Inflammatory macrophage treated with lipopolysaccharide for 4 hours (primary cell): ENCODE data around the gene GCFC2.
"Not testable (repeated sequence)": the region's sequence is repeated elsewhere in the genome, so short reads cannot be mapped to it uniquely, and the experiment has no call there.

Experiments
- DNase-seq: peaks from one replicate; pipeline ENCODE4 v3.0.0-alpha.2; 2020

GCFC2 gene

DNA sequence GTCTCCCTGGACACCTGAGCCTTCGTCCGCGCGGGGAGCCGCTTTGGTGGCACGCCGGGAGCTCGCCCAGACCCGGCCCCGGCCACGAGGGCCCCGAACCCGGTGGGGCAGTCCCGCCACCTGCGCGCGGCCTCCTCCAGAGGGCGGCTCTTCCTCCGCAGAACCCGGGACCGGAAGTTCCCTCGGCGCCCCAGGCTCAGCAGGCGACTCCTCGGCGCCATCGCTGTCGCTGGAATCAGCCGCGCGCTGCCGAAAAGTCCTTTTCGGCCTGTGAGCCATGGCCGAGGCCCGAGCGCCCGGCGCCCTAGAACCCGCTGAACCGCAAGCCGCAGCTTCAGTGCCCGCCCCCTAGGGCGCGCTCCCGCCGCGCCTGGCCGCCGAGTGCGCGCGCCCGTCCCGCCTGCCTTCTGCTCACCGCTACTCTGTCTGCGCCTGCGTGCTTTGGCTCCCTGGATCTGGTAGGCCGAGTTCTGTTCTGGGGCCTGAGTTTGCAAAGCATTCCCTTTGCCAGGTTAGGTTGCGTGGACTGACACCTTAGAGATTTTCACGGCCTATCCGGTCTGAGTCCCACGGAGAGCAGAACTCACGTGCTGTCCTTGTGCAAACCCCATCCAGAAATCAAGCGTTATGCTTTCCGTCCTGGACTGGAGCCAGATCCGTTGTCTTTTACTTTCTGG, at the start of gene GCFC2:
TSS of gene GCFC2 (minus strand) at position 339 of the 677 bp plus-strand sequence. CDS start at position 279, 60 bp downstream.
- DNase-seq, result peak; percentile 80

GRCh38 chr2:75752828-75753227, 42.1 kb upstream of the GCFC2 start:
- DNase-seq, result no peak

GRCh38 chr2:75751824-75752468, 41.2 kb upstream of the GCFC2 start:
- no peak for DNase-seq

DNA sequence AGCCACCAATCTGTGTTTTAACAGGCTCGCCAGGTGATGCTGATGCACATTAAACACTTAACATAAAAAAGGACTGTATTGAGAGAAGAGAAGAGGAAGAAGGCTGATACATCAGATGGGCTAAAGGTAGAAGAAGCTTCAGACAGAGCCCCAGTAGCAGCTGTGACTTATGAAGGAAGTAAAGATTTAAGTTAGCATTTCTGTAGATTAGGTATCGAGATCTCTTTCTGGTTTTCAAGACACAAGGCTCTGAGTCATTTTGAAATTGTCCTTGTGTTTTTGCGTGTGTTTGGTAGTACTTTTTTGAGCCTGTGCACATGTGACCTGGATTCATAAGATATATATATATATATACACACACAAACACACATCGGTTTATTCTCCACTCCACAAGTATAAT, 40.6 kb upstream of the GCFC2 start:
- DNase-seq, result no peak

DNA sequence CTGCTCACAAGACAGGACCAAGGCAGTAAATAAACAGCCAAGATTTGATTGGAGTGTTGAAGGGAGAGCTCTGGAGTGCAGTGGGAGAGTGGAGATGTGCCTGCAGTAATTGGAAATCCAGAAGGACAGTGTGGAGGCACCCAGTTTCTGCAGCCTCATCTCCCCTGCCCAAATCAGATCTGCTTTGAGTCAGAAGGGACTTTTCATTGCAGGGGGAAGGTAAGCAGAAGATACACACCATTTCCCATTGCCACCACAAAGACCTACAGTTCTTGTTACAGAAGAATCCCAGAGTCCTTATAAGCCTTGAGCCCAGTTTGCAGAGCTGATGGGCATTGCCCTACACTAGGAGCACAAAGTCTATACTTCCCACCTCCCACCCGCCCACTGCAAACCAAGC, 27.2 kb upstream of the GCFC2 start:
- DNase-seq, result no peak

GRCh38 chr2:75736276-75736675, 25.6 kb upstream of the GCFC2 start:
- no peak for DNase-seq

GRCh38 chr2:75729861-75730260, 19.1 kb upstream of the GCFC2 start:
- DNase-seq, result no peak

DNA sequence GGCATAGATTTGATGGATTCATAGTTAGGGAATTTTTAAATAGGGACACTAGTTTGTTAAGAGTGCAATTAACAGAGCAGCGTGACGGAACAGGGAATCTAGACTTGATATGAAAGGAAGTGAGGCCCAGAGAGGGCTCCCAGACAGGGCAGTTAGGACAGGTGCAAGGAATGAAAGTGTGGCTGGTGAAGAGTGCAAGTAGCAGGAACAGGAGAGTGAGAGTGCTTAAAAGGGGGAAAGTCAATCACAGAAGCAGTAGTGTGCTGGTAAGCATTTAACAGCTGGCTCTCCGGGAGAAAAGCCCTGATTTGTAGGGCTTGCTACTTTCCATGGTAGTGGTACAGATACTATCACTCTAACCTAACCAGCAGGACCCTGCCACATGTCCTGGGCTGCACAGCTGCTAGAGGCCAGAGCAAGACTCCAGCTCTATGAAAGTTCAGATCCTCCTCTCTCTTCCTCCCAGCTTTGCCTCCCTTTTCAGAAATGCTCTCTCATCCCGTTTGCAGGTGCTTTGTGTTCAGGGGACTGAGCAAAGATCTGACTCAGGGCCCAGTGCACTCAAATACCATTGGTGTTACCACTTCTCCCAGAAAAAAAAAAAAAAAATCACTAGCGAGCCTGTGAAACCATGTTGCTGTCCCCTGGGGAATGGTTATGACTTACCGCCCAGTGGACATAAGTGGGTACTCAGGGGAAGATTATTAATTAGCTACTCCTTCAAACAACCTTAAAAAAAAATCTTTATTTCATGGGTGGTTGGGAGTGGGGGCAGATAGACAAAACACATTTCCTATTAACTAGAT, 18.1 kb upstream of the GCFC2 start:
- DNase-seq, result no peak

DNA sequence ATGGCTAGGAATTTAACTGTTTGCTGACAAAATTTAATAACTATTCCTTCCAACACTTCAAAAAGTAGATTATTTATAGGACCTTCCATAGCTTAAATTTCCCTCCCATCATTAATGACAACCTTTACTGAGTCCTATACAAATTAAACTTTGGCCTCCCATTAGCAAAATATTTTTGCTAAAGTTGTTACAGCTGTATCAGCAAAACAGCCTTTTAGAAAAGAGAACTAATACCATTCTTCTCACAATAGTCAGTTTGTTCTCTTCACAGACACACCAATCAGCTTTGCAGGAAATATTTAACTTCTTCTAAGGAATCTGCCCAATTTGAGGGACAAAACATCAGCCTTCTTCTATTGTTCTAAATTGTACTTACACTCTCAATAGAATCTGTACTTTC, 12.0 kb upstream of the GCFC2 start:
- no peak for DNase-seq

GRCh38 chr2:75720525-75720924, 9.8 kb upstream of the GCFC2 start:
- DNase-seq, result no peak

- DNase-seq, result no peak
Measured at GRCh38 chr2:75719616-75720015, 8.9 kb upstream of the GCFC2 start.

DNA sequence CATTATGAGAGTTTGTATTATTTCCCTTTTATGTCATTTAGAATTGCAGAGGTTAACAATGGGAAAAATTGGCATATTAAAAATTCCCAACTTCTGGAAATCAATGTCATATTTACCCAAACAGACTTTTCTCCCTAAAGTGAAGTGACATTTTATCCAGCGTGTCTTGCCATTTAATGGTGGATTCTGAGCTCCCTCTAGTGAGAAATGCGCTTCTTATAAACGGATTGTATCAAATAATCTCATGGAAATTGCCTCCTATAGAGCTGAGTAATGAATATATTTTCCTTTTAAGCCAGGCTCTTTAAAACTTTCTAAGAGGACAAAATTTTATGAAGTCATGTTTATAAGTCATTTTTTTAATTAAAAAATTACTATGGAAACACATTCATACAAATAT, 5.7 kb upstream of the GCFC2 start:
- no peak for DNase-seq

DNA sequence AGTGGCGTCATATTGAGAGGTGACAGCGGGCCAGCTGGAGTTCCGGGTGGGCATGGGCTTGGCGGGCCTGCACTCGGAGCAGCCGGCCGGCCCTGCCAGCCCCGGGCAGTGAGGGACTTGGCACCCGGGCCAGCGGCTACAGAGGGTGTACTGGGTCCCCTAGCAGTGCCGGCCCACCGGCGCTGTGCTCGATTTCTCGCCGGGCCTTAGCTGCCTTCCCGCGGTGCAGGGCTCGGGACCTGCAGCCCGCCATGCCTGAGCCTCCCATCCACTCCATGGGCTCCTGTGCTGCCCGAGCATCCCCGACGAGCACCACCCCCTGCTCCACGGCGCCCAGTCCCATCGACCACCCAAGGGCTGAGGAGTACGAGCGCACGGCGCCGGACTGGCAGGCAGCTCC, 875 bp upstream of the GCFC2 start:
- DNase-seq, result not testable (repeated sequence)

DNA sequence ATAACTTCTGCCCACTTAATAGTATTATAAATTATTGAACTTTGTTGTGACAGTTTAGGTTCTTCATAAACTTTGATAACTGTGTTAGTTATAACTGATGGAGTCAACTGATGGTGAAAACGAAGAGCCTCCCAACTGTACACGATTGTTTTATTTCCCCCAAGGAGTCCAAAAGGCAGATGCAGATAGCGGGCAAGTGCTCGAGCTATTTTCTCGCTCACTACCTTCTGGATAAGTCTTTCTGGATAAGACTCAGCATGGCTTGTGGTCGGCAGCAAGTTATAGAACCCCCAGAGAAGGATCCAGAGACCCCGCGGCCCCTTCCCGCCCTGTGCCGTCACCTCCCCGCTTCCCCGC, 517 bp downstream of the GCFC2 start:
- no peak for DNase-seq

DNA sequence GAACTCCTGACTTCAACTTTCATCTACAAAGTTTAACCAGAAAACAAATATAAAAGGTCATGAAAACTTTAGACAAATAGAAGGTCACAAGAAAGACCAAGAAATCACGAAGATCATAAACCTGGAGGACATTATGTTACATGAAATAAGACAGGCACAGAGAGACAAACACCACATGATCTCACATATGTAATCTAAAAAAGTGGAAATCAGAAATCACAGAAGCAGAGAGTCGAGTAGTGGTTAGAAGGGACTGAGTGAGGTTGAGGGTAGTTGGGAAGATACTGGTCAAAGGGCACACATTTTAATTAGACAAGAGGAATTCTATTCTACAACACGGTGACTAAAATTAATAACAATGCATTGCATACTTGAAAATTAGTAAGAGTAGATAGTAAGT, 1.4 kb downstream of the GCFC2 start:
- no peak for DNase-seq

DNA sequence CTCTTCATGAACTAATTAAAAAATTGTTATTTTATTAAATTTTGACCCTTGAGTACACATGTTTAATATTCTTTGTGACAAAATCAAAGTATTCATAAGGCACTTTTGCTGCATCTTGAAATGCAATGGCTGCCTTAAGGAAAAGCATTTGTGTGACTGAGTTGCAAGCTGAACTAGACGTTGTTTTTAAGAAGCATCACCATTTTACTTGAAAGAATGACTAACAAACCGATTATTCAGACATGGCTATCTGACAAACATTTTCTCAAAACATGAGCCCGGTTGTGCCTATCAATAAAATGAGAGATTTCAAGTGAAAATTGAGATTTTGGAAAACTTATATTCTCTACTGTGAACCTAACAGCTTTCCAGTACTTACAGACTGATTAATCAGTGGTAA, 2.8 kb downstream of the GCFC2 start:
- DNase-seq, result no peak

GRCh38 chr2:75705921-75706320, 4.8 kb downstream of the GCFC2 start:
- peak; percentile 2 for DNase-seq

DNA sequence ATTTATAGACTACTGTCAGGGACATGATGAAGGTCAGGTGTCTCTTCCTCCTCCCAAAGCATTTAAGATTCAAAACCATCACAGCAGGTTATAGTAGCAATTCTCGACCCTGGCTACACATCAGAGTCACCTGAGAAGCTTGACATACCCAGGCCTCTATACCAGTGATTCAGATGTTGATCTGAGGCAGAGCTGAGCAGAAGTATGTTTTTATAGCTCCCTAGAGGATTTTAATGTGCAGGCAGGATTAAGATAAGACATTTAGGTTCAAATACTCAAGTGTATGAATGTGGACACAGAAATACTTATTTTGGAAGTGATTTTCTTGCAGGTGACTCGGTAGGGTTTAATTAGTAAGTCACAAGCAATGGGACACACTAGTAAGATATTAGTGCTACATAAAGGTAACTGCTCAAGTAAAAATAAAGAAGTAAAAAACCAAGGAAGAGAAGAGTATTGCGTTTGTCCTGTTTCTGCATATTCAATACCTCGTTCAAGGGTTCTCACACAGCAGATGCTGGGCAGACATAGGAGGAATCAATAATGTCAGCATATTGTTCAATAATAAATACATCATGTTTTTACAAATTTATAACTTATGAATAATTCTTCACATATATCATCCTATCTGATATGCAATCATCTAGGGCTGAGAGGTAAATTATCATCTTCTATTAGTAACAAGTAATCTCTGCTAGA, 7.0 kb downstream of the GCFC2 start:
- no peak for DNase-seq

DNA sequence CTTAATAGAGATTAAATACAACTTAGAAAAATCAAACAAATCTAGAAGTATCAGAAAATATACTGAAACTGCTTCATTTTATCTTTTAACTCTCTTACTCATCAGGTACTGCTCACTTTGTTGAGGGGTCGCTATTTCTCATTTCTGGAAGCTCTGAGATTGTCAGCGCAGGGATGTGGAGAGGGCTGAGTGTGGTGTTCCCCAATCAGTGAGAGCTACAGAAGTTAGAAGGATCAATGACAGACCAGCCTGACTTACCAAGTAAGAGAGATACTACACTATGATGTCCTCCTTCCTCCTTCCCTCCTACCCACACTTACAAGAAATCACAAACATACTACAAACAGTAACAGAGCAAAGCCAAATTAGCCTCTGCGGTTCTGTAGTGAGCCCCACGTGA, 8.1 kb downstream of the GCFC2 start:
- no peak for DNase-seq

GRCh38 chr2:75698918-75699317, 11.8 kb downstream of the GCFC2 start:
- DNase-seq, result no peak

- DNase-seq, result no peak
Measured at GRCh38 chr2:75688196-75688595, 22.5 kb downstream of the GCFC2 start.

DNA sequence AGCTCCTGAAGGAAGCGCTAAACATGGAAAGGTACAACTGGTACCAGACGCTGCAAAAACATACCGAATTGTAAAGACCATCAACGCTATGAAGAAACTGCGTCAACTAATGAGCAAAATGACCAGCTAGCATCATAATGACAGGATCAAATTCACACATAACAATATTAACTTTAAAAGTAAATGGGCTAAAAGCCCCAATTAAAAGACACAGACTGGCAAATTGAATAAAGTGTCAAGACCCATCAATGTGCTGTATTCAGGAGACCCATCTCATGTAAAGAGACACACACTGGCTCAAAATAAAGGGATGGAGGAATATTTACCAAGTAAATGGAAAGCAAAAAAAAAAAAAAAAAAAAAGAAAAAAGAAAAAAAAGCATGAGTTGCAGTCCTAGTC, 27.3 kb downstream of the GCFC2 start:
- DNase-seq, result not testable (repeated sequence)

GRCh38 chr2:75680402-75680801, 30.3 kb downstream of the GCFC2 start:
- DNase-seq, result no peak

DNA sequence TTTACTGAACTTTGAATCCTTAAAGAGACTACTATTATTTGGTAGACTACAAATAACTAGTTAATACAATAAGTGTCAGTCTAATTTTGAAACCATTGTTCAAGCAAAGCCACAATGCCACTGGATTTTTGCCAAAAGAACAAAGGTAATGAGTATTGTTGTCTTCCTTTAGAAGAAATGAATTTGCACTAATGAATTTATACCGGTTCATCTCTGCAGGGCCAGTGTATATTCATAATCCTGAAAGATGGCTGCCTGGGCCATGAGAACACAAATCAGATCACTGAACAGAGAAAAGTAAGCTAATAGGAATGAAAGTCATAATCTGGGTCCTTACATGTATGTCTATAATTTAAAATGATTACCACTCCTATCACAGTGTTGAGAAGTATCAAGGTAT, 31.2 kb downstream of the GCFC2 start:
- no peak for DNase-seq
